OCI-LY7 (cell line): ENCODE results near the gene PTCHD1. TPM values are rescaled to one million over a fixed set of nuclear protein-coding genes. Genes with fewer than 3 reads are reported as not detected.

ENCODE experiments used
- BruUV-seq: library from RNA; stranded (reverse); fragments of 400-500 nt; replicated peaks from 2 replicates; lab custom pipeline; 2021; lab: Mats Ljungman, UMichigan
- CTCF ChIA-PET: fragments of 300-600 bp; sonication (Branson Sonifier 250); formaldehyde crosslinking; loops from one replicate; lab custom pipeline; 2022; ENCODE audit warnings: antibody characterized with exemption; ENCODE audit not compliant: unreplicated experiment; lab: Charles Lee
- POLR2A ChIA-PET: fragments of 300-600 bp; sonication (Branson Sonifier 250); formaldehyde crosslinking; loops from one replicate; lab custom pipeline; 2022; ENCODE audit warnings: antibody characterized with exemption; lab: Charles Lee
- DNase-seq: peaks from one replicate; pipeline ENCODE4 v3.0.0-alpha.2; 2015; ENCODE audit warnings: low spot score
- H2AFZ ChIP-seq: fragments of 200-600 bp; sonication (generic), shearing (Covaris generic); 2 replicates; pipeline ENCODE4 v1.6.1; 2014; ENCODE audit warnings: mild to moderate bottlenecking, antibody characterized with exemption, low read length, moderate library complexity
- H3K27ac ChIP-seq: fragments of 200-600 bp; sonication (generic); 2 replicates; pipeline ENCODE4 v1.5.1; 2014; ENCODE audit warnings: mixed run types, low read depth, mild to moderate bottlenecking, moderate library complexity, low read length, inconsistent platforms; ENCODE audit not compliant: poor library complexity, severe bottlenecking
- H3K36me3 ChIP-seq: fragments of 200-600 bp; sonication (generic); 2 replicates; pipeline ENCODE4 v1.6.1; 2014; ENCODE audit warnings: mild to moderate bottlenecking, antibody characterized with exemption, low read length, moderate library complexity, mixed read lengths; ENCODE audit not compliant: insufficient read depth
- H3K4me1 ChIP-seq: fragments of 200-600 bp; sonication (generic); 2 replicates; pipeline ENCODE4 v1.5.1; 2014; ENCODE audit warnings: mild to moderate bottlenecking, low read length; ENCODE audit not compliant: insufficient read depth, poor library complexity, severe bottlenecking
- H3K4me2 ChIP-seq: fragments of 200-600 bp; sonication (generic); 2 replicates; pipeline ENCODE4 v1.6.1; 2014; ENCODE audit warnings: mild to moderate bottlenecking, low read length
- H3K4me3 ChIP-seq: fragments of 200-600 bp; sonication (generic); 2 replicates; pipeline ENCODE4 v1.5.1; 2014; ENCODE audit warnings: mild to moderate bottlenecking, low read depth, low read length; ENCODE audit not compliant: poor library complexity, severe bottlenecking
- H3K79me2 ChIP-seq: fragments of 200-600 bp; sonication (generic); 2 replicates; pipeline ENCODE4 v1.6.1; 2016; ENCODE audit warnings: low read depth, mild to moderate bottlenecking, low read length, moderate library complexity, mixed read lengths; ENCODE audit not compliant: insufficient read depth
- H3K9me2 ChIP-seq: fragments of 200-600 bp; sonication (generic); 2 replicates; pipeline ENCODE4 v1.6.1; 2016; ENCODE audit warnings: mild to moderate bottlenecking, low read length, mixed read lengths; ENCODE audit not compliant: insufficient read depth
- H3K9me3 ChIP-seq: fragments of 200-600 bp; sonication (generic); 2 replicates; pipeline ENCODE4 v1.6.1; 2014; ENCODE audit warnings: mild to moderate bottlenecking, mixed run types, low read length, mixed read lengths
- H4K20me1 ChIP-seq: fragments of 200-600 bp; sonication (generic); 2 replicates; pipeline ENCODE4 v1.6.1; 2014; ENCODE audit warnings: mild to moderate bottlenecking, antibody characterized with exemption, low read length, moderate library complexity, mixed read lengths; ENCODE audit not compliant: insufficient read depth
- CTCF ChIP-seq: fragments of 200-600 bp; sonication (generic); conservative IDR thresholded peaks from 2 replicates; pipeline ENCODE4 v1.5.1; 2014; ENCODE audit warnings: mild to moderate bottlenecking, antibody characterized with exemption, low read length, moderate library complexity, mixed read lengths
- EZH2phosphoT487 ChIP-seq: fragments of 200-600 bp; sonication (generic); IDR thresholded peaks from 2 replicates; pipeline ENCODE4 v1.6.1; 2018; ENCODE audit warnings: low read depth, borderline replicate concordance, mild to moderate bottlenecking, mixed run types, antibody characterized with exemption, low read length, moderate library complexity, mixed read lengths
- intact Hi-C: fragments of 100-400 bp; cut with micrococcal nuclease; formaldehyde crosslinking; loops from one replicate; pipeline ENCODE4 v1.10.0; 2022; ENCODE audit not compliant: unreplicated experiment
- total RNA-seq, 2 experiments: library from RNA; depleted of rRNA in 1 of 2; stranded (reverse); fragments of >200 nt in 1 of 2; shearing (Covaris generic) in 1 of 2; gene quantifications; 2 replicates each; pipeline ENCODE4 v1.2.3, GENCODE V29; 2014 to 2022

Gene PTCHD1
- total RNA-seq, 2 experiments from 2014 or later, result not detected

DNA sequence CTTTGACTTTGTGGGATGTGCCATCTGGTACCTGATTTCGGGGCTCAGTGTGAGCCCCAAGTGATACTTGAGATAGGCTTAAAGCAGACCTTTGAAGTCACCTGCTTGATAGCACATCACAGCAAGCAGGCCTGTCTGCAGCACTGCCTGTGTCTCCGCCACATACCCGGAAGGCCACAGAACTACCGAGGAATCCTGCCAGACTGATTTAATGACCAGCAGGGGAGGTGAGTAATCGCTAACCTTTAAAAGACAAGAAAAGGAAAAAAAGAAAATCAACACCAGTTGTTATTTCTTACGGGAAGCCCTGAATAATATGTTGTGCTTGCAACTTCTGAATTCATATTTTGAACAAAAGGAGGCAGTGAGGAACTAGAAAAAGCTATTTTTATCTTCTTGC, 6.8 kb downstream of the PTCHD1 start:
- TF ChIP-seq CTCF (no peak), EZH2phosphoT487 (no peak)
- no peaks in the 10 kb centered on the region for H3K9me2 ChIP-seq
- POLR2A ChIA-PET, result no interaction called here
- H4K20me1 ChIP-seq, result no peaks in the 10 kb centered on the region
- no peak overlapping the region for H2AFZ ChIP-seq
- no peaks in the 10 kb centered on the region for H3K9me3 ChIP-seq
- BruUV-seq, result no TSS peak
- no peaks in the 10 kb centered on the region for H3K79me2 ChIP-seq
- H3K4me3 ChIP-seq, result no peak overlapping the region
- CTCF ChIA-PET, result no interaction called here
- no peak for DNase-seq
- H3K27ac ChIP-seq, result no peak overlapping the region
- no peaks in the 10 kb centered on the region for H3K4me1 ChIP-seq
- intact Hi-C loops, result no loop called here
- H3K4me2 ChIP-seq, result no peak overlapping the region
- no peaks in the 10 kb centered on the region for H3K36me3 ChIP-seq

GRCh38 chrX:23344238-23344903, 9.7 kb downstream of the PTCHD1 start:
- POLR2A ChIA-PET, result interaction anchor here (0.6 kb wide), 1 partner anchor 44 kb away, joined by 3 read pairs; no protein-coding TSS in a partner anchor
- intact Hi-C loops, result no loop called here
- H3K4me3 ChIP-seq, result no peak overlapping the region
- H3K4me2 ChIP-seq, result no peak overlapping the region
- H3K9me3 ChIP-seq, result no peaks in the 10 kb centered on the region
- no peaks in the 10 kb centered on the region for H3K4me1 ChIP-seq
- H3K36me3 ChIP-seq, result no peaks in the 10 kb centered on the region
- BruUV-seq, result no TSS peak
- H3K9me2 ChIP-seq, result no peaks in the 10 kb centered on the region
- H2AFZ ChIP-seq, result no peak overlapping the region
- DNase-seq, result no peak
- CTCF ChIA-PET, result no interaction called here
- H3K27ac ChIP-seq, result no peak overlapping the region
- H4K20me1 ChIP-seq, result no peaks in the 10 kb centered on the region
- H3K79me2 ChIP-seq, result no peaks in the 10 kb centered on the region
- TF ChIP-seq EZH2phosphoT487 (no peak), CTCF (no peak)

DNA sequence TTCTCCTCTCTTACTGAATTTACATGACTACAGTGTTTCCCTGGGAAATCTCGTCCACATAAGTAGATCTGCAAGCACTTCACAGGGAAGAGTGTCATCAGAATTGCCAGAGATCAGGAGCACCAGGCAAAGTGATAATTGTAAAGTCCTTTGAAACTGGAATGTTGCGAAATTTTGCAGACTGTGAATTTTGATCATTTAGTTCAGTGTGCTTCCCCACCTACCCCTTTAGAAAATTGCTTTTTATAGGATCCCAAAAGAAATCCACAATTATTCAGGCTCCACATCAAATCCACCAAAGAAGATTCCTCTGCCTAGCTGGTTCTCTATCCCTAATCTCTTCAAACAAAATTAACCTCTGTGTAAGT, 10.2 kb downstream of the PTCHD1 start:
- CTCF ChIA-PET, result no interaction called here
- TF ChIP-seq CTCF (no peak), EZH2phosphoT487 (no peak)
- no peak overlapping the region for H3K4me2 ChIP-seq

More for the DNA sequence above, 10.2 kb downstream of the PTCHD1 start:
- Histone ChIP-seq H3K27ac (no peak overlapping the region), H3K4me1 (no peaks in the 10 kb centered on the region), H2AFZ (no peak overlapping the region), H3K79me2 (no peaks in the 10 kb centered on the region), H3K9me2 (no peaks in the 10 kb centered on the region), H3K36me3 (no peaks in the 10 kb centered on the region), H3K4me3 (no peak overlapping the region), H3K9me3 (no peaks in the 10 kb centered on the region), H4K20me1 (no peaks in the 10 kb centered on the region)
- DNase-seq, result no peak
- intact Hi-C loops, result no loop called here
- BruUV-seq, result no TSS peak
- POLR2A ChIA-PET, result interaction anchor here (0.6 kb wide), 1 partner anchor 44 kb away, joined by 3 read pairs; no protein-coding TSS in a partner anchor
